Stomach (tissue), 19 donors: ENCODE data around the gene PLCD1. TPM values are rescaled to one million over a fixed set of nuclear protein-coding genes. Genes with fewer than 3 reads are reported as not detected.
"Not testable (repeated sequence)": the region's sequence is repeated elsewhere in the genome, so short reads cannot be mapped to it uniquely, and the experiment has no call there.

Experiments used
- DNase-seq, 2 donors: peaks; one replicate each; pipeline versions ENCODE4 v3.0.0 to v3.0.0-alpha.2; 2013 to 2019
- H3K27ac ChIP-seq, 5 donors: fragments of 200-600 bp in 4 of 5; sonication (generic) in 4 of 5; one replicate each; pipeline ENCODE4 v1.5.1; 2013 to 2019; ENCODE audit warnings: mild to moderate bottlenecking in 1 of 5, moderate library complexity in 1 of 5
- H3K27me3 ChIP-seq, 3 donors: fragments of 200-600 bp; sonication (generic); one replicate each; pipeline ENCODE4 v1.5.1; 2017 to 2019; ENCODE audit warnings: mixed run types in 1 of 3
- H3K36me3 ChIP-seq, 4 donors: fragments of 200-600 bp; sonication (generic); 1 replicate in 3 of 4; 2 replicates in 1 of 4; pipeline ENCODE4 v1.5.1; 2016 to 2019
- H3K4me1 ChIP-seq, 4 donors: fragments of 200-600 bp; sonication (generic); one replicate each; pipeline ENCODE4 v1.5.1; 2016 to 2019
- H3K4me3 ChIP-seq, 4 donors: fragments of 200-600 bp; sonication (generic) in 3 of 4; one replicate each; pipeline ENCODE4 v1.5.1; 2016 to 2019; ENCODE audit warnings: mild to moderate bottlenecking in 1 of 4
- H3K9me3 ChIP-seq, 4 donors: fragments of 200-600 bp; sonication (generic); one replicate each; pipeline ENCODE4 v1.5.1; 2016 to 2019
- EP300 ChIP-seq: sonication (generic); formaldehyde crosslinking; IDR thresholded peaks from one replicate; pipeline ENCODE4 v1.6.1; 2017; ENCODE audit warnings: antibody characterized with exemption
- POLR2A ChIP-seq, 4 donors: fragments of 450-650 bp; IDR thresholded peaks; one replicate each; pipeline ENCODE4 v1.6.1; 2016; ENCODE audit warnings: antibody characterized with exemption in 4 of 4, control low read depth in 2 of 4, mild to moderate bottlenecking in 1 of 4, moderate library complexity in 1 of 4
- POLR2AphosphoS5 ChIP-seq, 3 donors: sonication (generic); formaldehyde crosslinking; IDR thresholded peaks; one replicate each; pipeline ENCODE4 v1.6.1; 2016; ENCODE audit warnings: antibody characterized with exemption in 3 of 3
- WGBS, 5 donors: extraction: QIAGEN DNeasy Blood & Tissue Kit in 3 of 5; methylation state at CpG; one replicate each; pipeline versions ENCODE4 v1.1.5 to v1.1.7; 2013 to 2018; 5-methylcytosine and 5-hydroxymethylcytosine counted together
- intact Hi-C: fragments of 100-400 bp; cut with DNase I; formaldehyde crosslinking; loops from one replicate; pipeline ENCODE4 v1.15.1; 2023; ENCODE audit warnings: low total_unique reads
- long read RNA-seq, 10 donors: transcript quantifications; one replicate each; lab custom pipeline, GENCODE V29; 2026
- polyA plus RNA-seq, 3 donors: library from polyadenylated mRNA; stranded (reverse); fragments of 200-250 nt; gene quantifications; one replicate each; pipeline ENCODE4 v1.2.3, GENCODE V29; 2013
- total RNA-seq, 5 donors: library from RNA; depleted of rRNA; stranded (reverse); fragments of >200 nt; gene quantifications; one replicate each; pipeline versions ENCODE4 v1.1.0 to v1.2.3, GENCODE V29; 2014 to 2016
- TF ChIP-seq, protein P1 (sequence below), 7 experiments: fragments of 450-650 bp in 4 of 7; fragments of 200-600 bp in 3 of 7; sonication (generic) in 3 of 7; IDR thresholded peaks; one replicate each; pipeline ENCODE4 v1.5.1; 2016 to 2019; ENCODE audit warnings: antibody characterized with exemption in 7 of 7, control low read depth in 2 of 7, mild to moderate bottlenecking in 1 of 7
- donor health status: healthy with polysubstance abuse.
- donor health status: Bipolar disorder and iron deficiency.
- donor health status: healthy.

PLCD1 gene
- total RNA-seq (10 to 100 TPM in 4 of 5 donors, 1 to 10 TPM in 1; 8.2 to 73.9 (median 15.6) TPM), polyA plus RNA-seq (10 to 100 TPM in 2 of 3 donors, 1 to 10 TPM in 1; 9.8 to 27.1 (median 11.3) TPM)
- long read RNA-seq, donor 1, partial matches to known transcripts: 0 of 2 reads
- long read RNA-seq, donor 1, other reads (novel, unspliced or antisense): 0 of 2 reads
- long read RNA-seq, donor 2, partial matches to known transcripts: 0 of 1 reads
- long read RNA-seq, donor 2, other reads (novel, unspliced or antisense): 0 of 1 reads
- long read RNA-seq, donor 3, partial matches to known transcripts: 0 of 1 reads
- long read RNA-seq, donor 3, other reads (novel, unspliced or antisense): 0 of 1 reads
- long read RNA-seq, donor 4: 0 reads
- long read RNA-seq, donor 5, partial matches to known transcripts: 0 of 4 reads
- long read RNA-seq, donor 5, other reads (novel, unspliced or antisense): 0 of 4 reads
- long read RNA-seq, donor 6: 0 reads
- long read RNA-seq, donor 7, partial matches to known transcripts: 0 of 1 reads
- long read RNA-seq, donor 7, other reads (novel, unspliced or antisense): 0 of 1 reads
- long read RNA-seq, donor 8, partial matches to known transcripts: 0 of 7 reads
- long read RNA-seq, donor 8, other reads (novel, unspliced or antisense): 0 of 7 reads
- long read RNA-seq, donor 9, partial matches to known transcripts: 5 of 8 reads
- long read RNA-seq, donor 9, other reads (novel, unspliced or antisense): 0 of 8 reads
- long read RNA-seq, donor 10, partial matches to known transcripts: 0 of 1 reads
- long read RNA-seq, donor 10, other reads (novel, unspliced or antisense): 0 of 1 reads

GRCh38 chr3:38029400-38030125 lies at the start of gene PLCD1:
PLCD1 (minus strand) TSS chr3:38029642; CDS start chr3:38029539, 103 bp downstream.
- no peaks in the 10 kb centered on the region for H3K36me3 ChIP-seq
- H3K27me3 ChIP-seq: peaks cover 0 to 23% (median 0%) of the 10 kb centered on the region in 3 donors
- TF ChIP-seq EP300: peak; percentile 6
- peak; percentile 6 to 25 (median 14) for TF ChIP-seq POLR2AphosphoS5 (IDR thresholded peaks at IDR 0.05)
- TF ChIP-seq, protein P1, sequence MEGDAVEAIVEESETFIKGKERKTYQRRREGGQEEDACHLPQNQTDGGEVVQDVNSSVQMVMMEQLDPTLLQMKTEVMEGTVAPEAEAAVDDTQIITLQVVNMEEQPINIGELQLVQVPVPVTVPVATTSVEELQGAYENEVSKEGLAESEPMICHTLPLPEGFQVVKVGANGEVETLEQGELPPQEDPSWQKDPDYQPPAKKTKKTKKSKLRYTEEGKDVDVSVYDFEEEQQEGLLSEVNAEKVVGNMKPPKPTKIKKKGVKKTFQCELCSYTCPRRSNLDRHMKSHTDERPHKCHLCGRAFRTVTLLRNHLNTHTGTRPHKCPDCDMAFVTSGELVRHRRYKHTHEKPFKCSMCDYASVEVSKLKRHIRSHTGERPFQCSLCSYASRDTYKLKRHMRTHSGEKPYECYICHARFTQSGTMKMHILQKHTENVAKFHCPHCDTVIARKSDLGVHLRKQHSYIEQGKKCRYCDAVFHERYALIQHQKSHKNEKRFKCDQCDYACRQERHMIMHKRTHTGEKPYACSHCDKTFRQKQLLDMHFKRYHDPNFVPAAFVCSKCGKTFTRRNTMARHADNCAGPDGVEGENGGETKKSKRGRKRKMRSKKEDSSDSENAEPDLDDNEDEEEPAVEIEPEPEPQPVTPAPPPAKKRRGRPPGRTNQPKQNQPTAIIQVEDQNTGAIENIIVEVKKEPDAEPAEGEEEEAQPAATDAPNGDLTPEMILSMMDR (IDR thresholded peaks at IDR 0.05): peak in 1 of 7 experiments; percentile 11
- TF ChIP-seq POLR2A (IDR thresholded peaks at IDR 0.05): no peak
- 1 to 10% (median 2%) methylated on average over 18 to 75 of the region's 75 CpGs for whole genome bisulfite sequencing, 5 donors
- no peaks in the 10 kb centered on the region for H3K9me3 ChIP-seq
- peaks cover 29 to 56% (median 44%) of the 10 kb centered on the region in 4 donors for H3K4me1 ChIP-seq
- intact Hi-C loops: loop anchor here (10.0 kb wide), 1 partner anchor 115 kb away; no protein-coding TSS in a partner anchor
- H3K4me3 ChIP-seq: peak within 1 kb of the TSS; percentile 57 to 68 (median 66)
- peak within 1 kb of the TSS; percentile 48 to 91 (median 80) for H3K27ac ChIP-seq
- peak; percentile 71 to 94 for DNase-seq

DNA sequence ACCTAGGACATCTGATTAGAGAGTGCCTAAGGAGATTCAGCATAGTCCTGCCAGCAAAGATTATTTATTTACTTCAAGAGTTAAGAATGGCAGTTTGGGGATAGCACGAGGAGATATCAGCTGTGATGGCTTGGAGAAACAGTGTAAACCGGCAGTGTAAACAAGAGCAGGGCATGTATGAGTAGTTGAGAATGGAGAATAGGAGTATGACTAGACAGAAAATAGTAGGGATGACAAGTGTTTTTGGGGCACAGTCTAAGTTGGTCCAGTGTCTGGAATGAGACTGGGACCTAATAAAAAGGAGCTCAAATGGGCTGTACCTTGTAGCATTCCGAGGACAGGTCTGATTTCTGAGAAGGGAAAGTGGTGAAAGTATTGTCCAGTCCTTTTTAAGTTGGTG lies 47.6 kb upstream of the PLCD1 start:
- H3K4me1 ChIP-seq, H3K4me3 ChIP-seq, DNase-seq, H3K27me3 ChIP-seq, intact Hi-C loops, H3K9me3 ChIP-seq, H3K27ac ChIP-seq, H3K36me3 ChIP-seq: not testable (repeated sequence)
- WGBS, 5 donors: 29 to 91% (median 61%) methylated on average over 1 to 3 of the region's 3 CpGs

DNA sequence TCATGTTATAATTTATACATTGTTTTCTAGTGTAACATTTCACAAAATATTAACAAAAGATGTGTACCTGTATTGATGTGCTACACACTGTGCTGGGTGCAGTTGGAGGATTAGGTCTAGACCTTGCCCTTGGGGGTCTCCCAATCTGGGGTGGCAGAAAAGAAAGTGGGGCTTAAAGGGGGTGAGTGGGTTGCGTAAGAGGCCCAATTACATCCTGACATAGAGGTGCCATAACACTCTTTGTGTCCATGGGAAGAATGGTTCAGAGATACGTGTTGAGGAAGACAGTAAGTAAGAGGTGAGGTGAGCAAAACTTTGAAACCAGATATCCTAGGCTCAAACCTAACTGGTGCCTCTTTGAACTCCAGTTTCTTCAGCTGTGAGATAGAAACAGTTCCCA lies 40.6 kb upstream of the PLCD1 start:
- Histone ChIP-seq H3K4me1 (no peaks in the 10 kb centered on the region), H3K9me3 (no peaks in the 10 kb centered on the region), H3K27ac (no peak overlapping the region), H3K27me3 (no peaks in the 10 kb centered on the region), H3K36me3 (no peaks in the 10 kb centered on the region), H3K4me3 (no peak overlapping the region)
- WGBS, 5 donors: 64 to 93% (median 83%) methylated on average over 2 of the region's 2 CpGs
- DNase-seq: no peak
- TF ChIP-seq POLR2AphosphoS5 (IDR thresholded peaks at IDR 0.05) (no peak), POLR2A (IDR thresholded peaks at IDR 0.05) (no peak), EP300 (no peak)
- TF ChIP-seq, protein P1 (IDR thresholded peaks at IDR 0.05): no peak
- intact Hi-C loops: no loop called here

GRCh38 chr3:38067508-38068233 lies 38.2 kb upstream of the PLCD1 start:
- WGBS, 5 donors: 88 to 95% (median 92%) methylated on average over 6 of the region's 6 CpGs
- no peak for DNase-seq
- H3K9me3 ChIP-seq: no peaks in the 10 kb centered on the region
- intact Hi-C loops: no loop called here
- H3K27ac ChIP-seq: no peak overlapping the region
- H3K36me3 ChIP-seq: no peaks in the 10 kb centered on the region
- no peak overlapping the region for H3K4me3 ChIP-seq
- no peaks in the 10 kb centered on the region for H3K27me3 ChIP-seq
- H3K4me1 ChIP-seq: no peaks in the 10 kb centered on the region
- TF ChIP-seq, protein P1 (IDR thresholded peaks at IDR 0.05): no peak
- TF ChIP-seq POLR2AphosphoS5 (IDR thresholded peaks at IDR 0.05) (no peak), EP300 (no peak), POLR2A (IDR thresholded peaks at IDR 0.05) (no peak)

DNA sequence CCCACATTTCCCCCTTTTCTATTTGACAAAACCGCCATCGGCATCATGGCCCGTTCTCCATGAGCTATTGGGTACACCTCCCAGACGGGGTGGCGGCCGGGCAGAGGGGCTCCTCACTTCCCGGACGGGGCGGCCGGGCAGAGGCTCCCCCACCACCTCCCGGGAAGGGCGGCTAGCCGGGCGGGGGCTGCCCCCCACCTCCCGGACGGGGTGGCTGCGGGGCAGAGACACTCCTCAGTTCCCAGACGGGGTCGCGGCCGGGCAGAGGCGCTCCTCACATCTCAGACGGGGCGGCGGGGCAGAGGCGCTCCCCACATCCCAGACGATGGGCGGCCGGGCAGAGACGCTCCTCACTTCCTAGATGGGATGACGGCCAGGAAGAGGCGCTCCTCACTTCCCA lies 35.0 kb upstream of the PLCD1 start:
- H3K4me1 ChIP-seq, H3K9me3 ChIP-seq, H3K27ac ChIP-seq, DNase-seq, H3K27me3 ChIP-seq, H3K36me3 ChIP-seq, intact Hi-C loops, H3K4me3 ChIP-seq: not testable (repeated sequence)
- 92 to 99% (median 96%) methylated on average over 11 to 32 of the region's 32 CpGs for WGBS, 5 donors
